Measurements from ENCODE around the gene RCVRN.
A peak's percentile ranks its signal among the peaks of the same experiment; 100 is the strongest.

Gene RCVRN

GRCh38 chr17:9862220-9862619 is 42.9 kb downstream of the RCVRN start:
- Histone ChIP-seq H3K14ac (ENCODE audit: low read length in 2 of 2) (no peak overlapping the region), H2BK12ac (ENCODE audit: low read length in 2 of 2) (no peak overlapping the region), H3K9me3 (ENCODE audit: control insufficient read depth, low read length) (peaks cover 28% of the 10 kb centered on the region), H3K23ac (ENCODE audit: low read length in 2 of 2) (no peak overlapping the region), H3K27me3 (ENCODE audit: control insufficient read depth in 1 of 2, insufficient read depth in 1 of 2, low read length in 2 of 2) (peaks cover 0 to 12% of the 10 kb centered on the region in 2 experiments), H3K4ac (ENCODE audit: low read depth in 1 of 2, low read length in 2 of 2) (no peak overlapping the region), H3K4me1 (ENCODE audit: control insufficient read depth, insufficient read depth, low read depth, low read length) (no peaks in the 10 kb centered on the region), H4K91ac (ENCODE audit: low read length) (no peak overlapping the region), H3K9ac (ENCODE audit: low read length) (no peak overlapping the region), H2BK15ac (ENCODE audit: low read depth, poor library complexity, severe bottlenecking) (no peak overlapping the region), H4K8ac (ENCODE audit: low read length) (no peak overlapping the region), H3K18ac (ENCODE audit: low read depth in 1 of 2, low read length in 2 of 2) (no peak overlapping the region), H3K36me3 (ENCODE audit: control insufficient read depth in 1 of 2, insufficient read depth in 2 of 2, low read depth in 1 of 2, low read length in 2 of 2) (no peaks in the 10 kb centered on the region), H3K4me3 (ENCODE audit: insufficient read depth in 1 of 2, low read depth in 1 of 2, low read length in 2 of 2) (no peak overlapping the region), H2BK5ac (ENCODE audit: low read depth, low read length, poor library complexity, severe bottlenecking) (no peak overlapping the region), H3K27ac (ENCODE audit: low read length, poor library complexity, severe bottlenecking) (no peak overlapping the region), H3K4me2 (ENCODE audit: low read length, poor library complexity, severe bottlenecking) (no peak overlapping the region), H2BK120ac (ENCODE audit: low read depth, low read length) (no peak overlapping the region), H2AK5ac (ENCODE audit: low read length, severe bottlenecking) (no peak overlapping the region), H2AFZ (ENCODE audit: low read depth, low read length) (no peak overlapping the region), H3K79me1 (replicated peaks; ENCODE audit: low read length, poor library complexity, severe bottlenecking) (no peaks in the 10 kb centered on the region)
- DNase-seq = peak; percentile 3
- WGBS = no CpG with 5 or more reads among the region's 1 CpG

GRCh38 chr17:9860851-9861250 is 44.2 kb downstream of the RCVRN start:
- no peak overlapping the region for H3K4me2 ChIP-seq (ENCODE audit: low read length, poor library complexity, severe bottlenecking)
- H3K9ac ChIP-seq (ENCODE audit: low read length) = no peak overlapping the region
- no peak for DNase-seq
- H3K18ac ChIP-seq (ENCODE audit: low read depth in 1 of 2, low read length in 2 of 2) = no peak overlapping the region
- H4K8ac ChIP-seq (ENCODE audit: low read length) = no peak overlapping the region
- H3K14ac ChIP-seq (ENCODE audit: low read length in 2 of 2) = no peak overlapping the region
- H3K79me1 ChIP-seq (replicated peaks; ENCODE audit: low read length, poor library complexity, severe bottlenecking) = no peaks in the 10 kb centered on the region
- H2AFZ ChIP-seq (ENCODE audit: low read depth, low read length) = no peak overlapping the region
- peaks cover 0 to 12% of the 10 kb centered on the region in 2 experiments for H3K27me3 ChIP-seq (ENCODE audit: control insufficient read depth in 1 of 2, insufficient read depth in 1 of 2, low read length in 2 of 2)
- no peak overlapping the region for H2BK120ac ChIP-seq (ENCODE audit: low read depth, low read length)
- H4K91ac ChIP-seq (ENCODE audit: low read length) = peak overlapping the region; percentile 35
- no peak overlapping the region for H3K23ac ChIP-seq (ENCODE audit: low read length in 2 of 2)
- H3K9me3 ChIP-seq (ENCODE audit: control insufficient read depth, low read length) = peaks cover 19% of the 10 kb centered on the region
- no peak overlapping the region for H3K4me3 ChIP-seq (ENCODE audit: insufficient read depth in 1 of 2, low read depth in 1 of 2, low read length in 2 of 2)
- no peak overlapping the region for H2AK5ac ChIP-seq (ENCODE audit: low read length, severe bottlenecking)
- no peak overlapping the region for H2BK12ac ChIP-seq (ENCODE audit: low read length in 2 of 2)
- WGBS = 71% methylated on average over 5 of the region's 7 CpGs
- no peaks in the 10 kb centered on the region for H3K36me3 ChIP-seq (ENCODE audit: control insufficient read depth in 1 of 2, insufficient read depth in 2 of 2, low read depth in 1 of 2, low read length in 2 of 2)
- no peak overlapping the region for H2BK5ac ChIP-seq (ENCODE audit: low read depth, low read length, poor library complexity, severe bottlenecking)
- no peak overlapping the region for H2BK15ac ChIP-seq (ENCODE audit: low read depth, poor library complexity, severe bottlenecking)
- no peaks in the 10 kb centered on the region for H3K4me1 ChIP-seq (ENCODE audit: control insufficient read depth, insufficient read depth, low read depth, low read length)
- H3K4ac ChIP-seq (ENCODE audit: low read depth in 1 of 2, low read length in 2 of 2) = no peak overlapping the region
- no peak overlapping the region for H3K27ac ChIP-seq (ENCODE audit: low read length, poor library complexity, severe bottlenecking)

GRCh38 chr17:9859781-9860180 is 45.3 kb downstream of the RCVRN start:
- Histone ChIP-seq H3K36me3 (ENCODE audit: control insufficient read depth in 1 of 2, insufficient read depth in 2 of 2, low read depth in 1 of 2, low read length in 2 of 2) (no peaks in the 10 kb centered on the region), H2AFZ (ENCODE audit: low read depth, low read length) (no peak overlapping the region), H3K14ac (ENCODE audit: low read length in 2 of 2) (no peak overlapping the region), H3K9ac (ENCODE audit: low read length) (no peak overlapping the region), H3K27ac (ENCODE audit: low read length, poor library complexity, severe bottlenecking) (no peak overlapping the region), H3K79me1 (replicated peaks; ENCODE audit: low read length, poor library complexity, severe bottlenecking) (no peaks in the 10 kb centered on the region), H2AK5ac (ENCODE audit: low read length, severe bottlenecking) (no peak overlapping the region), H3K4me2 (ENCODE audit: low read length, poor library complexity, severe bottlenecking) (no peak overlapping the region), H4K91ac (ENCODE audit: low read length) (no peak overlapping the region), H3K9me3 (ENCODE audit: control insufficient read depth, low read length) (peaks cover 10% of the 10 kb centered on the region), H3K4me3 (ENCODE audit: insufficient read depth in 1 of 2, low read depth in 1 of 2, low read length in 2 of 2) (no peak overlapping the region), H2BK120ac (ENCODE audit: low read depth, low read length) (no peak overlapping the region), H3K4me1 (ENCODE audit: control insufficient read depth, insufficient read depth, low read depth, low read length) (no peaks in the 10 kb centered on the region), H4K8ac (ENCODE audit: low read length) (no peak overlapping the region), H2BK5ac (ENCODE audit: low read depth, low read length, poor library complexity, severe bottlenecking) (no peak overlapping the region), H2BK15ac (ENCODE audit: low read depth, poor library complexity, severe bottlenecking) (no peak overlapping the region), H3K18ac (ENCODE audit: low read depth in 1 of 2, low read length in 2 of 2) (no peak overlapping the region), H3K23ac (ENCODE audit: low read length in 2 of 2) (no peak overlapping the region), H3K27me3 (ENCODE audit: control insufficient read depth in 1 of 2, insufficient read depth in 1 of 2, low read length in 2 of 2) (peaks cover 0 to 11% of the 10 kb centered on the region in 2 experiments), H3K4ac (ENCODE audit: low read depth in 1 of 2, low read length in 2 of 2) (no peak overlapping the region), H2BK12ac (ENCODE audit: low read length in 2 of 2) (no peak overlapping the region)
- 85% methylated on average over 5 of the region's 5 CpGs for WGBS
- no peak for DNase-seq

- Histone ChIP-seq H2AK5ac (ENCODE audit: low read length, severe bottlenecking) (no peak overlapping the region), H2AFZ (ENCODE audit: low read depth, low read length) (no peak overlapping the region), H4K91ac (ENCODE audit: low read length) (no peak overlapping the region), H3K4ac (ENCODE audit: low read depth in 1 of 2, low read length in 2 of 2) (no peak overlapping the region), H3K23ac (ENCODE audit: low read length in 2 of 2) (no peak overlapping the region), H3K27me3 (ENCODE audit: control insufficient read depth in 1 of 2, insufficient read depth in 1 of 2, low read length in 2 of 2) (peaks cover 0 to 4% of the 10 kb centered on the region in 2 experiments), H3K18ac (ENCODE audit: low read depth in 1 of 2, low read length in 2 of 2) (no peak overlapping the region), H3K27ac (ENCODE audit: low read length, poor library complexity, severe bottlenecking) (no peak overlapping the region), H3K79me1 (replicated peaks; ENCODE audit: low read length, poor library complexity, severe bottlenecking) (no peaks in the 10 kb centered on the region), H3K36me3 (ENCODE audit: control insufficient read depth in 1 of 2, insufficient read depth in 2 of 2, low read depth in 1 of 2, low read length in 2 of 2) (no peaks in the 10 kb centered on the region), H2BK12ac (ENCODE audit: low read length in 2 of 2) (no peak overlapping the region), H2BK5ac (ENCODE audit: low read depth, low read length, poor library complexity, severe bottlenecking) (no peak overlapping the region), H2BK120ac (ENCODE audit: low read depth, low read length) (no peak overlapping the region), H3K9ac (ENCODE audit: low read length) (no peak overlapping the region), H3K4me3 (ENCODE audit: insufficient read depth in 1 of 2, low read depth in 1 of 2, low read length in 2 of 2) (no peak overlapping the region), H3K4me1 (ENCODE audit: control insufficient read depth, insufficient read depth, low read depth, low read length) (no peaks in the 10 kb centered on the region), H2BK15ac (ENCODE audit: low read depth, poor library complexity, severe bottlenecking) (no peak overlapping the region), H3K14ac (ENCODE audit: low read length in 2 of 2) (no peak overlapping the region), H3K4me2 (ENCODE audit: low read length, poor library complexity, severe bottlenecking) (no peak overlapping the region), H3K9me3 (ENCODE audit: control insufficient read depth, low read length) (peaks cover 7% of the 10 kb centered on the region), H4K8ac (ENCODE audit: low read length) (no peak overlapping the region)
- DNase-seq = no peak
- WGBS = 93% methylated on average over 3 of the region's 4 CpGs
These were observed 50.0 kb downstream of the RCVRN start for GRCh38 chr17:9855036-9855435.
